ENCODE measurements around the gene STUM. TPM values are rescaled to one million over a fixed set of nuclear protein-coding genes. Genes with fewer than 3 reads are reported as not detected.

The STUM gene
- total and polyA plus RNA-seq, 2 experiments from 2014 or later, result 0.23 to 1.3 TPM

GRCh38 chr1:226646026-226646869 lies 97.7 kb downstream of the STUM start:
- Histone ChIP-seq H4K20me1 (replicated peaks; ENCODE audit: insufficient read depth) (no peaks in the 10 kb centered on the region), H3K9me2 (ENCODE audit: insufficient read depth) (no peaks in the 10 kb centered on the region), H3K4me2 (no peak overlapping the region), H3K79me2 (replicated peaks; ENCODE audit: insufficient read depth) (no peaks in the 10 kb centered on the region), H3K4me3 (no peak overlapping the region), H3K36me3 (ENCODE audit: insufficient read depth) (no peaks in the 10 kb centered on the region), H3K27me3 (ENCODE audit: insufficient read depth) (no peaks in the 10 kb centered on the region), H3K27ac (ENCODE audit: low read depth) (no peak overlapping the region), H3F3A (replicated peaks; ENCODE audit: low read depth) (no peaks in the 10 kb centered on the region), H2AFZ (no peak overlapping the region), H3K4me1 (ENCODE audit: insufficient read depth) (peaks cover 4% of the 10 kb centered on the region; the same call in 1 of the 2 replicates)
- DNase-seq (ENCODE audit: low spot score) (no peak), ATAC-seq (no peak)
- no peak overlapping the region for H3K27ac Mint-ChIP-seq
- H3K9me3 Mint-ChIP-seq, result no peaks in the 10 kb centered on the region; the same call in 2 of the 3 replicates
- TF ChIP-seq CREB1 (CRISPR knock-in tag; IDR thresholded peaks at IDR 0.05; ENCODE audit: low read depth) (no peak), STAT1 (IDR thresholded peaks at IDR 0.05; ENCODE audit: unreplicated experiment) (no peak), CTCF (conservative IDR thresholded peaks at IDR 0.05; ENCODE audit: low read depth in 2 of 2) (no peak)
- H3K27me3 Mint-ChIP-seq (ENCODE audit: insufficient read depth, low read depth, poor library complexity), result peaks cover 10% of the 10 kb centered on the region
- no peaks in the 10 kb centered on the region; the same call in 2 of the 3 replicates for H3K36me3 Mint-ChIP-seq (ENCODE audit: low read depth)
- H3K4me3 Mint-ChIP-seq, result no peak overlapping the region
- H3K4me1 Mint-ChIP-seq, result peaks cover 23% of the 10 kb centered on the region

- Histone ChIP-seq H3K27me3 (ENCODE audit: insufficient read depth) (no peaks in the 10 kb centered on the region), H3K9me2 (ENCODE audit: insufficient read depth) (no peaks in the 10 kb centered on the region), H3K27ac (ENCODE audit: low read depth) (no peak overlapping the region), H2AFZ (no peak overlapping the region), H3K79me2 (replicated peaks; ENCODE audit: insufficient read depth) (no peaks in the 10 kb centered on the region), H4K20me1 (replicated peaks; ENCODE audit: insufficient read depth) (no peaks in the 10 kb centered on the region), H3F3A (replicated peaks; ENCODE audit: low read depth) (no peaks in the 10 kb centered on the region), H3K4me1 (ENCODE audit: insufficient read depth) (peaks cover 4% of the 10 kb centered on the region; the same call in 1 of the 2 replicates), H3K36me3 (ENCODE audit: insufficient read depth) (no peaks in the 10 kb centered on the region), H3K4me2 (no peak overlapping the region), H3K4me3 (no peak overlapping the region)
- H3K27me3 Mint-ChIP-seq (ENCODE audit: insufficient read depth, low read depth, poor library complexity), result peaks cover 10% of the 10 kb centered on the region
- no peak overlapping the region for H3K27ac Mint-ChIP-seq
- H3K4me3 Mint-ChIP-seq, result no peak overlapping the region
- ATAC-seq (no peak), DNase-seq (ENCODE audit: low spot score) (no peak)
- no peaks in the 10 kb centered on the region; the same call in 2 of the 3 replicates for H3K9me3 Mint-ChIP-seq
- no peaks in the 10 kb centered on the region; the same call in 2 of the 3 replicates for H3K36me3 Mint-ChIP-seq (ENCODE audit: low read depth)
- peaks cover 22% of the 10 kb centered on the region for H3K4me1 Mint-ChIP-seq
- TF ChIP-seq ZNF462 (CRISPR knock-in tag; IDR thresholded peaks at IDR 0.05), result no peak
- TF ChIP-seq NANOG (IDR thresholded peaks at IDR 0.05; ENCODE audit: borderline replicate concordance), result no peak
- no peak for TF ChIP-seq ETS1 (IDR thresholded peaks at IDR 0.05)
- TF ChIP-seq POLR2AphosphoS5 (IDR thresholded peaks at IDR 0.05; ENCODE audit: low read depth), result no peak
- no peak for TF ChIP-seq EZH2phosphoT487 (IDR thresholded peaks at IDR 0.05; ENCODE audit: unreplicated experiment)
- no peak for TF ChIP-seq EZH2 (IDR thresholded peaks at IDR 0.05; ENCODE audit: low read depth, unreplicated experiment)
- TF ChIP-seq CREB1 (CRISPR knock-in tag; IDR thresholded peaks at IDR 0.05; ENCODE audit: low read depth), result no peak
- no peak for TF ChIP-seq JUNB (IDR thresholded peaks at IDR 0.05; ENCODE audit: unreplicated experiment)
- no peak for TF ChIP-seq STAT1 (IDR thresholded peaks at IDR 0.05; ENCODE audit: unreplicated experiment)
These were observed 98.4 kb downstream of the STUM start for GRCh38 chr1:226646870-226647449.
